Neutrophil (primary cell): ENCODE results near the gene PANK2.
A peak's percentile ranks its signal among the peaks of the same experiment; 100 is the strongest.
"Not testable (repeated sequence)": the region's sequence is repeated elsewhere in the genome, so short reads cannot be mapped to it uniquely, and the experiment has no call there.

Source experiments
- H3K27ac ChIP-seq: fragments of 200-600 bp; sonication (generic); 2 replicates; pipeline ENCODE4 v1.5.1; 2016; ENCODE audit warnings: mild to moderate bottlenecking, moderate library complexity
- H3K27me3 ChIP-seq: fragments of 200-600 bp; sonication (generic); 2 replicates; pipeline ENCODE4 v1.6.0; 2016; ENCODE audit warnings: mild to moderate bottlenecking
- H3K36me3 ChIP-seq: fragments of 200-600 bp; sonication (generic); 2 replicates; pipeline ENCODE4 v1.5.1; 2017
- H3K4me1 ChIP-seq, 2 experiments: fragments of 200-600 bp in 1 of 2; sonication (generic) in 1 of 2; 1 replicate in 1 of 2; 2 replicates in 1 of 2; pipeline versions ENCODE4 v1.5.1 to v1.6.1; 2013 to 2016; ENCODE audit warnings: low read depth in 1 of 2, low read length in 1 of 2, mild to moderate bottlenecking in 1 of 2, moderate library complexity in 1 of 2; ENCODE audit not compliant: control insufficient read depth in 1 of 2, insufficient read depth in 1 of 2
- H3K4me3 ChIP-seq, 2 experiments: fragments of 200-600 bp in 1 of 2; sonication (generic) in 1 of 2; 1 replicate in 1 of 2; 2 replicates in 1 of 2; pipeline ENCODE4 v1.5.1; 2013 to 2016; ENCODE audit warnings: low read depth in 1 of 2, low read length in 1 of 2, mild to moderate bottlenecking in 1 of 2, moderate library complexity in 1 of 2
- H3K9me3 ChIP-seq: fragments of 200-600 bp; sonication (generic); 2 replicates; pipeline ENCODE4 v1.5.1; 2016
- CTCF ChIP-seq: fragments of 200-600 bp; sonication (generic); IDR thresholded peaks from 2 replicates; pipeline ENCODE4 v1.5.1; 2016; ENCODE audit warnings: antibody characterized with exemption

PANK2 gene

GRCh38 chr20:3935956-3936340 is 46.8 kb downstream of the PANK2 start:
- TF ChIP-seq CTCF, result no peak
- H3K36me3 ChIP-seq, result peaks cover 100% of the 10 kb centered on the region
- H3K4me1 ChIP-seq, result peaks cover 17 to 24% of the 10 kb centered on the region in 2 experiments
- H3K27ac ChIP-seq, result peak overlapping the region; percentile 79
- H3K27me3 ChIP-seq, result no peaks in the 10 kb centered on the region
- no peak overlapping the region for H3K4me3 ChIP-seq
- H3K9me3 ChIP-seq, result no peaks in the 10 kb centered on the region

- Histone ChIP-seq H3K27me3 (no peaks in the 10 kb centered on the region), H3K4me3 (no peak overlapping the region), H3K27ac (no peak overlapping the region), H3K36me3 (peaks cover 100% of the 10 kb centered on the region), H3K4me1 (peaks cover 10 to 12% of the 10 kb centered on the region in 2 experiments), H3K9me3 (no peaks in the 10 kb centered on the region)
- TF ChIP-seq CTCF, result no peak
Measured at GRCh38 chr20:3937618-3938017, 48.4 kb downstream of the PANK2 start.

DNA sequence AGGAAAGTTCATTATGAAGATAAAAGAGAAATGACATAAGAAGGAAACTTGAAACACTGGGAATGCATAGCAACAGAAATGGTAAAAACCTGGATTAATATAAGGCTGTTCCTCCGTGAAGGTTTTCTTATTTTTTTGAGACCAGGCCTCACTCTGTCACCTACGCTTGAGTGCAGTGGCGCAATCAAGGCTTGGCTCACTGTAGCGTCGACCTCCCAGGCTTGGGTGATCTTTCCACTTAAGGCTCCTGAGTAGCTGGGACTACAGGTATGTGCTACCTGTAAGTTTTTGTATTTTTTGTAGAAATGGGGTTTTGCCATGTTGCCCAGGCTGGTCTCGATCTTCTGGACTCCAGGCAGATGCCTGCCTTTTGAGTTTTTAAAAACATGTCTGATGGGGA is 51.7 kb downstream of the PANK2 start:
- Histone ChIP-seq H3K4me3 (no peak overlapping the region), H3K36me3 (peaks cover 100% of the 10 kb centered on the region)
- TF ChIP-seq CTCF, result no peak

DNA sequence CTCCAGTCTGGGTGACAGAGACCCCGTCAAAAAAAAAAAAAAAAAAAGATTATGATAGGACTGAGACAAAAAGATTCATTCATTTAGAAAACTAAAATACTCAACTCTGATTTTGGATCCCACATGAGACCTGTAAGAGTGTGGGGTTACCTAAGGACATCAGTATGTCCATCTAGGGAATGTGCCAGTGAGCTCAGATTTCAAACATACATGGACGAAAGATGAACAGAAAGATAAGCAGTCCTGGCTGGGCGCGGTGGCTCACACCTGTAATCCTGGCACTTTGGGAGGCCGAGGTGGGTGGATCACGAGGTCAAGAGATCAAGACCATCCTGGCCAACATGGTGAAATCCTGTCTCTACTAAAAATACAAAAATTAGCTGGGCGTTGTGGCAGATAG is 57.5 kb downstream of the PANK2 start:
- not testable (repeated sequence) for H3K9me3 ChIP-seq, H3K27ac ChIP-seq, H3K4me3 ChIP-seq, H3K27me3 ChIP-seq
- Histone ChIP-seq H3K36me3 (peaks cover 96% of the 10 kb centered on the region), H3K4me1 (peaks cover 36 to 42% of the 10 kb centered on the region in 2 experiments)

More for the DNA sequence above, 51.7 kb downstream of the PANK2 start:
- H3K27me3 ChIP-seq, result no peaks in the 10 kb centered on the region
- H3K9me3 ChIP-seq, result no peaks in the 10 kb centered on the region
- H3K4me1 ChIP-seq, result no peaks in the 10 kb centered on the region
- H3K27ac ChIP-seq, result no peak overlapping the region

DNA sequence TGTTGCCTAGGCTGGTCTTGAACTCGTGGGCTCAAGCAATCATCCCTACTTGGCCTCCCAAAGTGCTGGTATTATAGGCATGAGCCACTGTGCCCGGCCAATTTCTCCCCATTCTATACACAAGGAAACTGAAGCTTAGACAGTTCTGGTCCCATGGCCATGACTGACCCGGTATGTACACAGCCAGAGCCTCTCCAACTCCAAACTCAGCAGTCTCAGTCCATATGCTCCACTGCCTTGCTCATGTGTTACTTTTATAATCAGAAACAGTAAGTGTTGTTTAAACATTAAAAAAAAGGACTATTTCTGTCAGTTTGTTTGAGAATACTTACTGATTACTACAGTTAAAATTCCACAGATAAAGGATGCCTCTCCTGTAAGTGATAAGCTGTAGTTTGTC is 75.5 kb downstream of the PANK2 start:
- Histone ChIP-seq H3K36me3 (peaks cover 82% of the 10 kb centered on the region), H3K4me1 (peaks cover 0 to 4% of the 10 kb centered on the region in 2 experiments), H3K27me3 (no peaks in the 10 kb centered on the region), H3K9me3 (no peaks in the 10 kb centered on the region), H3K27ac (peak overlapping the region; percentile 34), H3K4me3 (no peak overlapping the region)
- TF ChIP-seq CTCF, result no peak

- Histone ChIP-seq H3K4me1 (peaks cover 12% of the 10 kb centered on the region in 2 experiments), H3K27ac (peak overlapping the region; percentile 46), H3K36me3 (peaks cover 72% of the 10 kb centered on the region), H3K4me3 (no peak overlapping the region), H3K27me3 (no peaks in the 10 kb centered on the region), H3K9me3 (no peaks in the 10 kb centered on the region)
- no peak for TF ChIP-seq CTCF
Measured at GRCh38 chr20:3966571-3966970, 77.4 kb downstream of the PANK2 start.
